GM18499 (cell line): Measurements from ENCODE around the gene FARS2.
"Not testable (repeated sequence)": the region's sequence is repeated elsewhere in the genome, so short reads cannot be mapped to it uniquely, and the experiment has no call there.

Experiments
- ATAC-seq: cut with Tn5 transposase; IDR thresholded peaks from one replicate; pipeline ENCODE4 v1.9.1; 2021; ENCODE audit warnings: moderate number of reproducible peaks; ENCODE audit not compliant: insufficient read depth, unreplicated experiment

FARS2 gene

DNA sequence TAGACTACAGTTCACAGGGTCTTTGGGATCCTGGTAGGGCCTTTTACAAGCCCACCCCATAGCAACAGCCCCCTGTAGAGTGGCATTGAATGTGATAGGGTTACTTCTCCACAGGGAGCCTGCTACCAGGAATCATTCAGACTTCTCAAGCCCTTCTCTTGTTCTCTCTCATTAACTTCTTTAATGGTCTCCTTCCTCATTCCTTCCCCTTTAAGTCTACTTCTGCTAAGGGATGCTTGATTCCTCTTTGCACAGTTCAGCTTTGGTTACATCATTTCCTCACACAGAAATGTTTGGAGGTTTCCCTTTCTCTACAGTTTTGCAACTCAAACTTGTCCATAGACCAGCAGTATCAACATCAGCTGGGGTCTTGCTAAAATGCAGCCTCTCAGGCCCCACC lies 437.8 kb downstream of the FARS2 start:
- ATAC-seq, result not testable (repeated sequence)

DNA sequence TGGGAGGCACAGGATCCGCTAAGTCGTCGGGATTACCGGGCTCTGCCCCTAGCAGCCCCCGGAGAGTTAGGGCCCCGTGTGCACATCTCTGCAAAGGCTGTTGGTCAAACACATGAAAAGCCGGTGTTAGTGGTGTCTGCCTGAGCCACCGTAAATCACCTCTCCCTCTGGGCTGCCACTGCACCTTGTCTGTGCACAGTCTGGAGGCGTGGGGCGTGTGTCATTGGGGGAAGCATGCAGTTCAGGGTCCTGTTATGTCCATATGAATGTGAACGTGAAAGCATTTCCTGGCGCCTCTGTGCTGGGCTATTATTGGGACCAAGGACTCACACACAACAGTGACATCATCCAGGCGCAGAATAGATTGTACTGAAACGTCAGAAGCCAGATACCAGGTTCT lies 439.9 kb downstream of the FARS2 start:
- ATAC-seq, result no peak

DNA sequence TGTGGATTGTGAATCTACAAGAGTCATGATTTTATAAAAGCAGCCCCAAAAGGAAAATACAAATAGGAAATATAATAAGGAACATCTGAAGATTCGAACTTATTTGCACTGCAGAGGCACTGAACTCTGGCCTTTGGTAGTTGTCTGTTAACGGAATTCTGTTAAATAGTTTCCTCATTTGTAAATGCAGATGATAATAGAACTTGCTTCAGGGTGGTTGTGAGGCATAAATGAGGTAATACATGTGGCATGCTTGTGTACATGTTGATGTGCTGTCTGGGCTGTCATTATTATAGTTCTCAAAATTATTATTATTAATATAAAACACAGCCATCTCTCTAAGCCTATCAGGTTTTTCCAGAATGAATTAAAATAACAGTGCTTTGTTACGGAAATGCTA lies 443.4 kb downstream of the FARS2 start:
- ATAC-seq, result no peak

DNA sequence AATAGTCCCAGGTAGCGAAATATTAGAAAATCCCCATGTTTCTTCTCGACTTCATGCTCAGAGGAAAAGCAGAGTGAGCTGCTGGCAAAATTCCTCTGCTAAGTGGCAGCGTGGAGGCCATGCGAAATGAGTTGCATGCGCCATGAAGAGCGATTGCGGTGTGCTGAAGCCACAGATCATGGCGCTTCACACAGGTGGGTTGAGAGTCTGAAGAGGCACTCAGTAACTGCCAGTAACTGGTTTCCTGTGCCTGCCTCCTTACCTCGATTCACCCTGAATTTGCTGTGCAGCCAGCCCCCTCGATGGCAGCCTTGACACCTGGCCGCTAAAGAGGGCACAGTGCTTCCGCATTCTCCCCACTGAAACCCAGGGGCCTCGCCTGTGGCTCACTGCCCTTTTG lies 443.9 kb downstream of the FARS2 start:
- no peak for ATAC-seq

DNA sequence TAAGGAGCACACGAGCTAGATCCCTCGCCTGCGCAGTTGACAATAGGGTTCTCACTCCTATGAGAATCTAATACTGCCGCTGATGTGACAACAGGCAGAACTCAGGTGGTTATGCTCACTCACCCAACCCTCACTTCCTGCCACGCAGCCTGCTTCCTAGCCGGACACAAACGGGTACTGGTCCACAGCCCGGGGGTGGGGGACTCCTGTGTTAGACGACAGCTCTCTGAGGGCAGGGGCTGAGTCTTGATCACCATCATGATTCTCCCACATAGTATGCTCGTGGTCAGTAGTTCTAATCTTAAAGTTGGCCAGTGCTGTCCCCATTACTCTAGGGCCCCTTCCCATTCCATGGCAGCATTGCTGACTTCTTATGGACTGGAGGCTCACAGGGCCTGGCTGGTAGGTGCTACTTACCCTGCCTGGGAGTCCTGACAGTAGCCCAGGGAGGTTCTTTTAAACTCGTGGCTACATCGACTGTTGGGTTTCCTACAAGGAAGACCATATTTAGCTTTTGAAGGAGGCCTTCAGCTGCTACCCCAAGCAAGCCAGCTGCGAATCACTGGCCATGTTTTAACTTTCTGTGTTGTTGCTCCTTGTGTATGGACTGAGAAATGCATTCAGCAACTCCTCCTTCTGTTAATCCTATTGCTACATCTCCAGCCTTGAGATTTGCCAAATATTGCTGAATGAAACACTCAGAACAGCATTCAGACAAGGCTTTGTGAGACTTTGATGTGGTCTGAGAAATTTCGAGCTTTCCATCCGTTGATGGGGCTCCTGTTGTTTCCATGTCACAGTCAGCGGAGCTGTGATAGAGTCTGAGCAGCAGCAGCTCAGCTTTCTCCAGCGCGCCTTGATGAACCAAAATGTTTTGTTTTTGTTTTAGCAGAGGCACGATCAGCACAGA lies 445.1 kb downstream of the FARS2 start:
- ATAC-seq, result no peak

DNA sequence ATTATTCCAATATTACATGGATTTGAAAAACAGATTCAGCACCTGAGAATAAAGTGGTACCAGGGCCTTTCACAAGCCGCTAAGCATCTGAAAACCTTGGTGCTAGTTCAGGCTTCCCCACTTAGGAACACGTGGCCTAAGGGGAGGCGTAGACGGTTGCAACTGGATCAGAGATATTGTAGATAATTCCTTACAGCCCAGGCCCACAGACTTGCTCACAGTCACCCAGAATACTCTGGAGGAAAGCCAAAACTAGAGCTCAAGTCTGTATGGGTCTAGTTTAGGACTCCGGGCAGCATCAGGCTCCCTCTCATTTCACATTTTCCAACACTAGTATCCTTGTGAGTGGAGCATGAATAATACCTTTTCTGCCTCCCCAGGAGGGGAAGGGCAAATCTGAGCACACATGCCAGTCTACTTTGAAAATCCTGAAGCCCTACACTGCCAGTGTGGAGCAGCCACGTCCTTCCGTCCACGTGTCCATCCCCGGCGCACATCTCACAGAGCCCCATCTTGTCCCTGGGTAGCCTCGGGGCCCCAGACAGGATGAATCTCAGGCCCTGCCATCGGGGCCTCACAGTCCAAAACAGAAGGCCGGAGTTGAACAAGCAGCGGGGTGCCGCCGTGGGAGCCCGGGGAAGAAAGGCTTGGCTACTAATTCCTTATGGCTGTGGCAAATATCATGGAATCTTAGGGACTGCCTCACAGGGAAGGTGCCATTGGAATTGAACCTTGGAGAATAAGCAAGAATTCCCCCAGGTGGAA lies 446.1 kb downstream of the FARS2 start:
- no peak for ATAC-seq

DNA sequence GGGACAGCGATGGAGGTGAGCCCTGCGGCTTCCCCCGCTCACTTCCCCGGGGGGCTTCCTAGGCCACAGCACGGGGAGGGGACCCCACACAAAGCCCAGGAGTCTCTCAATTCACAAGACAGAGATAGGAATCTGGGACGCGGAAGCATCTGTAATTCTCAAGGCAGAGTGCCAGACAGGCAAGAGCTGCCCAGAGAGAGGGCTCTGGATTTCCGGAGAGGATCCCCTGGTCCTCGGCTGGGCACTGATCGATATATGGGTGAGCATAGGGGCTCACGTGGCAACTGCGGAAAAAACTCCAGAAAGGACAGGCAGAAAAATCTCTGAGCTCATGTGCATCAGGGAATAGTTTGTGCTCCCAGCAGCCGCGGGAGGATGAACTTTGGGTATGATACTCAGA lies 449.2 kb downstream of the FARS2 start:
- ATAC-seq, result no peak

DNA sequence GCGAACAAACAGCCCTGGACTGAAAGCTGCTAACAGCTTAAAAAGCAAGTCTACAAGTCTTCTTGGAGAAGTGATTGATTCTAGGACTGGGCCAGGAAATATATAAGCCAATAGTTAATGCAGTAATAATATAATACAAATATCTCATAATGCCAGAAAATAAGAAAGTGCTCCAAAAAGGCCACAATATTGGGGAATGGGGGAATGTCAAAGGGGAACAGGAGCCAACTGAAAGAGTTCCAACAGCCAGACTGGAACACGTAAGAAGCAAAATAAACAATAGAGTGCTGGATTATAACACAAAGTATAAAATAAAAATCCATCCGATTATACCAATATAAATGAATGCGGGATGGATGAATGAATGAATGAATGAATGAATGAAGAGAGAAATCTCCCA lies 449.6 kb downstream of the FARS2 start:
- ATAC-seq, result no peak

DNA sequence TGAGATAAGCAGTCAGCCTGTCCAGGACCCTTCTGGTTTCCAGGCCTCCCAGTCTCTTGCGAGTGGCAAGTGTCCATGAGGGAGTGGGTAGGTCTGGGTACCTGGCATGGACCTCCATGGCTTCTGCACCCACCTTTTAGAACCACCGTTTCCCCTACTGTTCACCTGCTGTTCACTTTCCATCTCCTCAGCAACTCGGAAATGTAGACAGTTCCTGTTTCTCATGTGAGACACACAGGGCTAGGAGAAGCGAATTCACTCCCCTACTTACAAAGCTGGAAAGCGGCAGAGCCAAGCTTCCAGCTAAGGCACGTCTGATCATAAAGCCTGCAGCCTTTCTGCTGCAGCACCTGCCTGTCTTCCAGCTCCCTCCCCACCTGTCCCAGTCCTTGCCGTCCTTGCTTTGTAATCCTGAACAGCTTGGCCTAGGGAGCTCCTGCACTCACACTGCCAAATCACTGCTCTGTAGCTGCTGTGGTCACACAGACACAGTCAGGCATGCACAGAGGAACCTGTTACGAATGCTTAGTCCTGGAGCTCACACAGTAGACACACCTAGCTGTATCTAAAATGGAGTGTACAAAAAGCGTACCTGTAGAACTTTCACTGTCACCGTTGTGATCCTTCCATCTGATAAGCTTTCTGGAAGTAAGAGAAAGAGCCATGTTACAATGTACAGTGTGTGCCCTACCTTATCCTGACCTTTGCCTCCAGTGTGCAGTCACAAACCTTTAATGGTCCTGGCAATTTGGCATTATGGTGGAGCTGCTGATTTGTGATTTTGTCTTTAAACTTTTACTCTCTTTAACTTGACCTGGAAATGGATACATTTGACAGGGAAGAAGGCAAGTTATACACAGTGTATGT lies 451.3 kb downstream of the FARS2 start:
- no peak for ATAC-seq

DNA sequence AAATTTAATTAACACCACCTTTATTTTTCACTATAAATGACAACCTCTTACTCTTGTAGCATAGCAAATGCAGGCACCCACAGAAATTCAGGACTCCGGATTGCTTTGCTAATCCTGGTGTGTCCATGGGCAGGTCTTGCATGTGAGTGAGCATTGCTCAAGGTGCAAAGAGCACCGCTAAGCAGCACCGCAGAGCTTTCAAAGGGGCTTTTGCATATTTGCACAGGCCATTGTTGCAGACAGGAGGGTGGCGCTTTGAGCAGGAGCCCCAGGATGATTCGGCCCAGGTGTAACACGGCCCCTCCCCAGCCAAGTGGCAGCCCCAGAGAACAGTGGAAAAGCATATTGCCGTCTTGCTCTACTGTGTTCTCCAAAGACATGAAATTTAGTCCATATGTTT lies 452.2 kb downstream of the FARS2 start:
- no peak for ATAC-seq

DNA sequence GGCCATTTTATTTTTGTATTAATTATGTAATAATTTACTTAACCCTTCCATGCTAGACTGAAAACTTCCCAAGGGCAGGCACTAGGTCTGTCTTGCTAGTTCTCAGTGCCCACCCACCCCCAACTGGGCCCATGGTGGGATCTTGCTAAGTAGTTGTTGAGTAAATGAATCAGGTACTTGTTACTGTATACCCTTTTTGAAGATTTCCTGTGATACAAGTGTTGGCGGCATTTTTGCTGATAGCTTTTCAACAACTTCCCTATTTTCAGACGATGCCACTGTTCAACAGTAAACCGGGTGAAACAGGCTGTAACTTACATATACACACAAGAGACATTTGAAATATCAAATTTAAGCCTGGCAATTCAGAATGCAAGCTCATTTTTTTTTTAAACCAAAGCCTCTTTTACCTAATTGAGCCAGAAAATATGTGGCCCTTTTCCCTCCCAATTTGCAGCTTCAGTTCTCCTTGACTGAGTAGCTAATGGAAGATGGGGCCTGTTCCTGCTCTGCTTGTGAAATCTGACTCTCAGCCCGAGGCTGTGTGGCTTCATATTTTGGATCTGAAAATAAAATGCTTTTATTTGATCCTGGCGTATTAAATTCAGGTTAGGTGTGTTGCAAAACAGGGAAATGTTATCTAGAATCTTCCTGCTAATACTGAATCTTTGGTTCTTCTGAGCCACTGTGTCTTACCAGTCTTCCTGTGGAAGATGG lies 457.1 kb downstream of the FARS2 start:
- no peak for ATAC-seq

DNA sequence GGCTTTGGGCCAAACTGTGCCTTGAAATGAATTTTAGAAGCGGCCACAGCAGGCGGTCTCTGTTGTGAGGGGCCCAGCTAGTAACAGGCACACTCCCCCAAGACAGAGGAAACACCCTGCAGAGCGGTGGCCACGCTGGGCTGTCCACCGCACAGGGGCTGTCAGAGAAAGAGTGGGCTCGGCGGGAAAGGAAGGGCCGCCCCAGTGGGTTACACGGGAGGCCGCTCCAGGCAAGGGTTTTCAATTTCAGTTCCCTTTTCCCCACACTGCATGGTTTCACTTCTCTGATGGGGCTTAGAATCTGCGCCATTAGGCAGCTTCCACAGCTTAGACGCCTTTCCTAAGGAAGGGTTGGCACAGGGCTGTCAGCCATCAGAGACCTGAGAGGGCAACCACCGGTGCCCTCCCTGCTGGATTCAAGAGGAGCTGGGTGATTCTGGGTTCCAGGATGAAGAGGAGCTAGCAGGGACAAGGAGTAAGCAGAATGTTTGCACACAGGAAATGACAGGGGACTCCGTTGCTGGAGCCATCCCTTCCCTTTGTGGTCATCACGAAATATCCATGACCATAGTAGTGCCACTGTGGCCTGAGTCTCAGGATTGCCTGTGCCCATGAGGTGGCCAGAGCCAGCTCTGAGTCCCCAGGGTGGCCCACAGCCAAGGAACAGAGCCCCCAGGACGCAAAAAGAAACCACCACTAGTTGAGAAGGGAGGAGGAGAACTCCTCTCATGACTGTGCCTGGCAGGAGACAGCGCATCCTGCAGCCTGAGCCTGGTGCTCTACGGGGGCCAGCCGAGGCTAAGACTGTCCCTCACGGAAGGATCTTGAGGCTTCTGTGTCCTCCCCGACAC lies 462.8 kb downstream of the FARS2 start:
- peak; percentile 97 for ATAC-seq

DNA sequence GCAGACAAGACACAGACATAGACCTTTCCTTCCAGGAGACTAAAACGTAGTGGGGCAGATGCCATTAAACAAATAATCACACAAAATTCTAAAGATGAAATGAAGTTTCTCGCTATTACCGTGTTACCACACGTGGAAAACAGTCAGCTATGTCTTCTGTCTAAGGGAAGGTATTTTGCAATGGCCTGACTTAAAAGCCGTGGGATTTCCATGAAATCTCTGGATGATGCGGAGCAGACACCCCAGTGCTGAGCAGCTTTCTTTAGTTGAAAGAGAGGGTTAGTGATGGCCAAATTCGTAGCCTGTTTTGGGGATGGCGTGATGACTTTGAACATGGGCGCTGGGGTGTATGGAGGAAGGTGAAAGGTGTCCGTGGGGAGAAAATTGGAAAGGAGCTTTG lies 463.6 kb downstream of the FARS2 start:
- ATAC-seq, result no peak

DNA sequence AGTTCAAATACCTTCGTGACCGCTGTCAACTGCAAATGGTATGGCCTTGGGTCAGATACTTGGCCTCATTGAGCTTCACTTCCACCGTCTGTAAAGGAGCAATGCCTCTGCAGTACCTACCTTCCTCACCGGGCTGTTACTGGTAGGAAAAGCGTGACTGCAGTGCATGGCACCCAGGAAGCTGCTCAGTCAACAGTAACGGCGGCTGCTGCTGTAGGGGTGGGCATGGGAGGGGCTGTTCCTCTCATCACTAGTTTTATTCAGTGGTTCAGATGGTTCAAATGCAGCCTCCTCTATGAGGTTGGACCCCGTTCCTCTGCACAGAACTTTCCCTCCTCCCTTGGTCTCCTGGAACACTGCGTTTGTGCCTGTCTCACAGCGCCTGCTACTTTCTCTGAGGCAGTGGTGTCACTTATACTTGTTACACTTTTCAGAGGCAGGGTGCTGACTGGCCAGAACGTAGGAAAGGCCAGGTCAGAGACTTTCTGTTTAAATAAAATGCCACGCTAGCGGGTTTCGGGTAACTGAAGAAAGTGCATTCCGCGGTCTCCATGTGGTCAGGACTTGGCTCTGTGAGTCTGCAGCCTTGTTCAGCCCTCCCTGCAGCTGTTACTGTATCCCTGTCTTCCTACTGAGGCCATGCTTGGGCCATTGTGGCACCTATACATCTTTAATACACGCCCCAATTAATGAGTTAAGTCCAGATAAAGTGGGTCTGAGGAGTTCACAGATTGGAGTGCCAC lies 465.8 kb downstream of the FARS2 start:
- no peak for ATAC-seq

DNA sequence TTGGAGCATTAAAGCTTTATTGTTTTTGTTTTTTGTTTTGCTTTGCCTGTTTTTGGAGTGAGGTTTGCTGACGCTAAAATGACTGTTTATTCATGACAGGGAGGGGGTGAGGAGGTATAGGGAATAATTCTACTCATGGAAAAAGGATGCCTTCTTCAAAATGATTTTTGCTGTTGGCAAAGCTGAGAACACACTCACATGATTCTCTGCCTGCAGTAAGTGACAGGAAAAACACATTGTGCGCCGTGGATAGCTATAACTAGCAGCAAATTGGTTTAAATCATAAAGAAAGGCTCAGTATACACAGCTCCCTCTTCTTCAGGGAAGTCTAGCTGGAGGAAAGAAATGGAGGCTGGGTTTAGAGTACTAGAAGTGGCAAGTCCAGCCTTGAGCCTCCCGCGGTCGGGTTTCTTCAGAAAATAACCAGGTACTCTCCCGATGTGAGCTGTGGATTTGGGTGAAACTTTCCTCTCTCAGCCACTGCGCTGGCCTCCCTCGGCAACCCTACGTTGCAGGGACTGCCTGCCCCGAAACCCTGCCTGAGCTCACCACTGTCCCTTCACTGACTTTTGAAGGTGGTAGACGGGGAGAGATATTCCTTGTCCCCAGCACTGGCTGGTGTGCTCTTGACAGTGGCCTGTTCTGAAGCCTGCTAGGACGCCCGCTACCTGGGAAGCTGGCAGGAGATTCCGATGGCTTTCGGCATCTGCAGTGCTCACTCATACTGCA lies 467.2 kb downstream of the FARS2 start:
- no peak for ATAC-seq

DNA sequence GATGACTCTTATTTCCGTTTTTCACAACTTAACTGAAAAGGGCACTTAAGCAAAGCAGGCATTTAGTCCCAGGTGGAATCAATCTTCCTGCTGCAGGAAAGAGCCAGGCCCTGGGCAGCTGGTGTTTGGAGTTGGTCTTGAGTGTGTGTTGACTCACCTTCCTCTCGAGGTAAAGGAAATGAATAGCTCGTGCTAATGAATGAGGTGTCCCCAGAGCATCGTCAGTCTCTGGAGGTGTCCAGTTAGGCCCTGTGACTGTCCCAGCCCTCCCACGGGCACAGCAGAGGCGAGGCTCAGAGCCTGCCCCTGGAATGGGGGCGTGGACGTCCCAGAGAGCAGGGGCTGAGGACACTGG lies 467.7 kb downstream of the FARS2 start:
- ATAC-seq, result no peak

DNA sequence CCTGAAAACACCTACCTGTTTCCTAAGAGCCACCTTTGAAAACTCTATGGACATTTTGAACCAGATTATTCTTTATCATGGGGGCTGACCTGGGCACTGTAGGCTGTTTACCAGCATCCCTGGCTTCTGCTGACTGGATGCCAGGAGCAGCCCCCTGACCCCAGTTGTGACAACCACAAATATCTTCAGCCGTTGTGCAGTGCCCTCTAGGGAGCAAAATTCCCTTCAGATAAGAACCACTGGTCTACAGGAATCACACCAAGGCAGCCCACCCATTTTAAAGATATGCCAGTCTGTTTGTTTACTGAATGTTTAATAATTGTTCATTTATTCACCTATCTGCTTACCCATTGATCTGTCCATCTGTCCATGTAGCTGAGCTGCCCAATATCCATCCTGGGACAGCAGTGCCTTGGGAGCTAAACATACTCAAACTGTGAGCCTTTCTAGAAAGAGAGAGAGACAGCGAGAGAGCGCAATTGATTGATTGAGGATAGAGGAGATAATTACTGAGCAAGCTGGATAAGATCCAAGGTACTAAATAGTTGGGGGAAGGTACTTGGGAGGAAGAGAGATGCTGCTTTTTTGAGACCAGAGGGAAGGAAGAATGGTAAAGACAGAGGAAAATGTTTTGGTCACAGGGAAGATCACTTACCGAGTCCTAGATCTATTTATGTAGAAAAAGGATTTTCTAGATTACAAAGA lies 468.7 kb downstream of the FARS2 start:
- no peak for ATAC-seq
